Small intestine (tissue), 7 donors: ENCODE data around the gene JAKMIP2. TPM values are rescaled to one million over a fixed set of nuclear protein-coding genes. Genes with fewer than 3 reads are reported as not detected.
A peak's percentile ranks its signal among the peaks of the same experiment; 100 is the strongest.

Experiments
- DNase-seq, 2 donors: peaks; one replicate each; pipeline versions ENCODE4 v3.0.0 to v3.0.0-alpha.2; 2013
- FAIRE-seq: peaks from 2 replicates; lab custom pipeline; 2012; peaks lifted over from hg19 to GRCh38; lab: Jason Lieb, UNC
- H3K27ac ChIP-seq, 3 donors: one replicate each; pipeline ENCODE4 v1.5.1; 2013; ENCODE audit warnings: low read length in 2 of 3, mild to moderate bottlenecking in 2 of 3, control low read depth in 1 of 3, inconsistent platforms in 1 of 3, low read depth in 1 of 3, moderate library complexity in 1 of 3
- H3K27me3 ChIP-seq, 3 donors: one replicate each; pipeline ENCODE4 v1.6.1; 2013; ENCODE audit warnings: low read length in 3 of 3, inconsistent platforms in 1 of 3; ENCODE audit not compliant: control insufficient read depth in 3 of 3, insufficient read depth in 3 of 3
- H3K36me3 ChIP-seq, 3 donors: one replicate each; pipeline ENCODE4 v1.6.1; 2013; ENCODE audit warnings: low read length in 3 of 3, inconsistent platforms in 1 of 3, low read depth in 1 of 3, mild to moderate bottlenecking in 1 of 3, moderate library complexity in 1 of 3; ENCODE audit not compliant: control insufficient read depth in 3 of 3, insufficient read depth in 2 of 3
- H3K4me1 ChIP-seq, 3 donors: one replicate each; pipeline ENCODE4 v1.6.1; 2013; ENCODE audit warnings: low read length in 2 of 3, inconsistent platforms in 1 of 3, low read depth in 1 of 3, mild to moderate bottlenecking in 1 of 3, moderate library complexity in 1 of 3; ENCODE audit not compliant: control insufficient read depth in 3 of 3, insufficient read depth in 2 of 3
- H3K4me3 ChIP-seq, 3 donors: one replicate each; pipeline ENCODE4 v1.5.1; 2013; ENCODE audit warnings: low read length in 3 of 3, control low read depth in 1 of 3, inconsistent platforms in 1 of 3, low read depth in 1 of 3, mild to moderate bottlenecking in 1 of 3, moderate library complexity in 1 of 3
- H3K9me3 ChIP-seq, 2 donors: one replicate each; pipeline ENCODE4 v1.6.1; 2013; ENCODE audit warnings: low read depth in 1 of 2, low read length in 1 of 2; ENCODE audit not compliant: control insufficient read depth in 2 of 2, insufficient read depth in 1 of 2
- WGBS, 3 donors: extraction: QIAGEN DNeasy Blood & Tissue Kit; methylation state at CpG; one replicate each; pipeline ENCODE4 v1.1.7; 2013; 5-methylcytosine and 5-hydroxymethylcytosine counted together
- polyA plus RNA-seq, 4 donors: library from polyadenylated mRNA; stranded (reverse) in 3 of 4; unstranded in 1 of 4; fragments of 200-250 nt in 3 of 4; fragments of 120-200 nt in 1 of 4; gene quantifications; one replicate each; pipeline versions ENCODE4 v1.2.1 to v1.2.3, GENCODE V29; 2013
- donor health status: healthy with polysubstance abuse.
- donor health status: control.
- donor health status: control.
- donor health status: Bipolar disorder and iron deficiency.
- donor health status: healthy.

The JAKMIP2 gene
- polyA plus RNA-seq, 4 donors = 0.22 to 1.0 (median 0.42) TPM

DNA sequence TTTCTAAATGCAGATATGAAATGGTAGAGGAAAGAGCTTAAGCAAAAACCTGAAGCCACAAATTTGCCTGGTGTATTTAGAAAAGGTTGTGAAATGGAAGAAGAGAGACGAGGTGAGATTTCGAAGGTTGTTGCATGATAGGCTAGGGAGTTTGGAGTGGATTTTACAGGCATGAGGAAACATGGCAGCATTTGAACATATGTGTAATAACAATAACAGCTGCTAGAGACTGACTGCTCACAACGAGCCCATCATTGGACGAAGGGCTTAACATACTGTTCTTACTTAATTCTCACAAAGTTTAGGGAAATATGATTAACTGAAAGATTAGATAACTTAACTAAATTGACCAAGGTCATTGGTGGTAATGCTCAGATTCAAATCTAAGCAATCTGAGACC is 108.1 kb downstream of the JAKMIP2 start:
- Histone ChIP-seq H3K27me3 (no peaks in the 10 kb centered on the region), H3K4me1 (no peaks in the 10 kb centered on the region), H3K4me3 (no peak overlapping the region), H3K36me3 (no peaks in the 10 kb centered on the region), H3K9me3 (no peaks in the 10 kb centered on the region), H3K27ac (no peak overlapping the region)
- no peak for DNase-seq
- FAIRE-seq = no peak
- 71 to 82% (median 77%) methylated on average over 4 of the region's 4 CpGs for WGBS, 3 donors

GRCh38 chr5:147673791-147674190 is 108.7 kb downstream of the JAKMIP2 start:
- H3K27ac ChIP-seq = no peak overlapping the region
- H3K4me1 ChIP-seq = no peaks in the 10 kb centered on the region
- no peak for FAIRE-seq
- 56 to 60% (median 56%) methylated on average over 2 of the region's 2 CpGs for WGBS, 3 donors
- H3K4me3 ChIP-seq = no peak overlapping the region
- H3K9me3 ChIP-seq = no peaks in the 10 kb centered on the region
- no peaks in the 10 kb centered on the region for H3K27me3 ChIP-seq
- no peaks in the 10 kb centered on the region for H3K36me3 ChIP-seq
- no peak for DNase-seq

DNA sequence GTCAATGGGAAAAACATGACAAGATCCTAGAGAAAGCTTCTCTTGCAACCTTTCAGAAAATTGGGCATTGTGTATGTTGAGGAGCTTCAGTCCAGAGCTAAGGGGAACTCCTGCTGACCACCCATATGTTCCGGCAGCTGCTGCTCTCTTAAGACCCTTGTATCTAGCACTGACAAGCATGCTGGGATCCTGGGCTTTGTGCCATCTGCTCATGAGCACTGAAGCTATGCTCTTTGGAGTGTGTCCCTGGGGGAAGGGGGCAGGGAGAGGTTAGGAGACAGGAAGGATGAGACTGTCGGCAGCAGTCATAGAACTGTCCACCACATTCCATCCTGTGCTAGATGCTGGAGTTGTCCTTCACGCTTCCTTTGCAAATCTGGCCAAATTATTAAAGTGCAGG is 109.3 kb downstream of the JAKMIP2 start:
- DNase-seq (no peak), FAIRE-seq (no peak)
- Histone ChIP-seq H3K36me3 (no peaks in the 10 kb centered on the region), H3K4me1 (no peaks in the 10 kb centered on the region), H3K27me3 (no peaks in the 10 kb centered on the region), H3K9me3 (no peaks in the 10 kb centered on the region), H3K4me3 (no peak overlapping the region), H3K27ac (no peak overlapping the region)
- 47 to 85% (median 64%) methylated on average over 3 of the region's 3 CpGs for WGBS, 3 donors

DNA sequence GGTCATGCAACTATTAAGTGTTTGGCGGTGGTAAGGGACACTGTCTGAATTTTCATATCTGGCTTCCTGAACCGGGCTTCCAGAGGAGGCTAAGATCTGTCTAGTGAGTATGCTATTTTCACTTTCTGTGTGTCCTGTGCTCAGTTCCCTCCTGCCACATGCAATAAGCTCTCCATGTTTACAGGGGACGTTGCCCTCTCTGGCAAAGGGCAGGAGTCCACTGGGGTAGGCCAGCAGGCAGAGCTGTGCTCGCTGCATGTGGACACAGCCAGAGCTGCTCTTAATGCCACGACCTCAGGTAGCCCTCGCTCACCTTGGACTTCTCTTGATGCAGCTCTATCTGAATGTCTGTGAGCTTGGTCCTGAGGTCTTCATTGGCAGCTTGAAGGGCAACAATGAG is 111.2 kb downstream of the JAKMIP2 start:
- Histone ChIP-seq H3K27ac (no peak overlapping the region), H3K27me3 (no peaks in the 10 kb centered on the region), H3K9me3 (no peaks in the 10 kb centered on the region), H3K36me3 (no peaks in the 10 kb centered on the region), H3K4me3 (no peak overlapping the region), H3K4me1 (peaks cover 0 to 3% (median 0%) of the 10 kb centered on the region in 3 donors)
- 38 to 70% (median 53%) methylated on average over 6 of the region's 6 CpGs for WGBS, 3 donors
- FAIRE-seq (no peak), DNase-seq (peak; percentile 39 to 67)

GRCh38 chr5:147670815-147671214 is 111.7 kb downstream of the JAKMIP2 start:
- peaks cover 0 to 3% (median 0%) of the 10 kb centered on the region in 3 donors for H3K4me1 ChIP-seq
- no peak for FAIRE-seq

GRCh38 chr5:147669169-147669869 is 113.2 kb downstream of the JAKMIP2 start:
- Histone ChIP-seq H3K4me1 (peaks cover 0 to 3% (median 0%) of the 10 kb centered on the region in 3 donors), H3K4me3 (no peak overlapping the region), H3K27ac (no peak overlapping the region), H3K36me3 (no peaks in the 10 kb centered on the region), H3K27me3 (no peaks in the 10 kb centered on the region), H3K9me3 (no peaks in the 10 kb centered on the region)
- 62 to 66% (median 63%) methylated on average over 9 of the region's 9 CpGs for WGBS, 3 donors
- FAIRE-seq (no peak), DNase-seq (no peak)

More at GRCh38 chr5:147670815-147671214, 111.7 kb downstream of the JAKMIP2 start:
- Histone ChIP-seq H3K4me3 (no peak overlapping the region), H3K27ac (no peak overlapping the region), H3K36me3 (no peaks in the 10 kb centered on the region), H3K9me3 (no peaks in the 10 kb centered on the region), H3K27me3 (no peaks in the 10 kb centered on the region)
- WGBS, 3 donors = 81 to 96% (median 87%) methylated on average over 1 of the region's 1 CpG
- DNase-seq = no peak

GRCh38 chr5:147668385-147668784 is 114.1 kb downstream of the JAKMIP2 start:
- 90 to 95% (median 94%) methylated on average over 2 of the region's 2 CpGs for WGBS, 3 donors
- Histone ChIP-seq H3K36me3 (no peaks in the 10 kb centered on the region), H3K4me1 (peaks cover 0 to 3% (median 0%) of the 10 kb centered on the region in 3 donors), H3K9me3 (no peaks in the 10 kb centered on the region), H3K4me3 (no peak overlapping the region), H3K27me3 (no peaks in the 10 kb centered on the region), H3K27ac (no peak overlapping the region)
- no peak for DNase-seq
- FAIRE-seq = no peak

DNA sequence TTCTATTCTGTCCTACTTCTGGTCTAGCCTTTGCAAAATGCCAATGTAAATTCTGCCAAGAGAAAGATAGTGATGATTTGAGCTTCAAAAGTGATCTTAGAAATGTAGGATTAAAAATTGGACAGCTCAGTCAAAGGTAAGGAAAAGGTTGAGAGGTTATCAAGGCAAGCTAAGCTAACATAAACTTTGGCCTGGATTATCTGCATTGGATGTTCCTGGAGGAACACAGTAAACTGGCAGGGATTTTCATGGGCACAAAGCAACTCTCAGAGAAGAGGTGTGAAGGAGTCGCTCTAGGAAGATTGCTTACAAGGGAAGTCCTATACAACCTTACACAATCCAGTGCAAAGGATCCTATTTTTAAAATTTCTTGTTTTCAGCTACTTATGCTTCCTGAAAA is 115.2 kb downstream of the JAKMIP2 start:
- FAIRE-seq (no peak), DNase-seq (peak; percentile 27 to 29)
- no peaks in the 10 kb centered on the region for H3K36me3 ChIP-seq
- no peak overlapping the region for H3K4me3 ChIP-seq
- no peaks in the 10 kb centered on the region for H3K27me3 ChIP-seq
- no peaks in the 10 kb centered on the region for H3K9me3 ChIP-seq
- H3K27ac ChIP-seq = no peak overlapping the region
- peaks cover 0 to 3% (median 0%) of the 10 kb centered on the region in 3 donors for H3K4me1 ChIP-seq
- WGBS, 3 donors = 38 to 70% (median 69%) methylated on average over 1 of the region's 1 CpG

DNA sequence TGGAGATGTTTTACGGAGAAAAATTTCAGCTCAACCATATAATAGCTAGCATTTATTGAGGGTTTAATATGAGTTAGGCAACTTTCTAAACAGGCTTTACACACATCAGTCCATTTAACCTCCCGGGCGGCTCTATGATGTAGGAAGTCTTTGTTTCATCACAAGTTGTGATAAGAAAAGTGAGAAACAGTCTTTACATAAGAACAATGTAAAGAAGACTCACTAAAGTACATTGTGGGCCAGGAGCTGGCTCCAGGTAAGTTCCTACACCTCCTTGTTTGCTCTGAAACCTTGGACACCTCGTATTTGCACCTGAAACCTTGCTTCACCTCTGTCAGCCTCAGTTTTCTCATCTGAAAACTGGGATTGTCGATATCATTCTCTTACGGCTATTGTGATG is 116.1 kb downstream of the JAKMIP2 start:
- WGBS, 3 donors = 64 to 79% (median 78%) methylated on average over 6 of the region's 6 CpGs
- Histone ChIP-seq H3K4me3 (no peak overlapping the region), H3K27ac (no peak overlapping the region), H3K27me3 (no peaks in the 10 kb centered on the region), H3K36me3 (no peaks in the 10 kb centered on the region), H3K9me3 (no peaks in the 10 kb centered on the region), H3K4me1 (peaks cover 0 to 3% (median 0%) of the 10 kb centered on the region in 3 donors)
- no peak for DNase-seq
- FAIRE-seq = no peak
